Measurements from ENCODE around the gene MGAT4A. TPM values are rescaled to one million over a fixed set of nuclear protein-coding genes. Genes with fewer than 3 reads are reported as not detected.

Gene MGAT4A
- total RNA-seq, 1 donor from 2014 or later: 35.8 TPM

GRCh38 chr2:98739020-98739419, 8.1 kb upstream of the MGAT4A start:
- no peaks in the 10 kb centered on the region for H3K36me3 Mint-ChIP-seq (ENCODE audit: unreplicated experiment)
- no peak for DNase-seq
- no peak overlapping the region for H3K27ac Mint-ChIP-seq (ENCODE audit: unreplicated experiment)
- no peaks in the 10 kb centered on the region for H3K4me1 Mint-ChIP-seq (ENCODE audit: low read depth, unreplicated experiment)
- no peak overlapping the region for H3K4me3 Mint-ChIP-seq (ENCODE audit: unreplicated experiment)
- TF ChIP-seq CTCF (IDR thresholded peaks at IDR 0.05; ENCODE audit: partially characterized antibody, unreplicated experiment): no peak
- H3K9me3 Mint-ChIP-seq (ENCODE audit: unreplicated experiment): peaks cover 2% of the 10 kb centered on the region
- H3K27me3 Mint-ChIP-seq (ENCODE audit: unreplicated experiment): peaks cover 6% of the 10 kb centered on the region

- no peak overlapping the region for H3K4me3 Mint-ChIP-seq (ENCODE audit: unreplicated experiment)
- no peaks in the 10 kb centered on the region for H3K4me1 Mint-ChIP-seq (ENCODE audit: low read depth, unreplicated experiment)
- no peak for TF ChIP-seq CTCF (IDR thresholded peaks at IDR 0.05; ENCODE audit: partially characterized antibody, unreplicated experiment)
- no peak overlapping the region for H3K27ac Mint-ChIP-seq (ENCODE audit: unreplicated experiment)
- H3K36me3 Mint-ChIP-seq (ENCODE audit: unreplicated experiment): no peaks in the 10 kb centered on the region
- DNase-seq: no peak
- peaks cover 2% of the 10 kb centered on the region for H3K9me3 Mint-ChIP-seq (ENCODE audit: unreplicated experiment)
- H3K27me3 Mint-ChIP-seq (ENCODE audit: unreplicated experiment): peaks cover 6% of the 10 kb centered on the region
Observed at GRCh38 chr2:98738304-98738703, 7.4 kb upstream of the MGAT4A start.

GRCh38 chr2:98737848-98738247, 6.9 kb upstream of the MGAT4A start:
- Mint-ChIP-seq H3K4me3 (ENCODE audit: unreplicated experiment) (no peak overlapping the region), H3K36me3 (ENCODE audit: unreplicated experiment) (no peaks in the 10 kb centered on the region), H3K27me3 (ENCODE audit: unreplicated experiment) (peaks cover 6% of the 10 kb centered on the region), H3K4me1 (ENCODE audit: low read depth, unreplicated experiment) (no peaks in the 10 kb centered on the region), H3K27ac (ENCODE audit: unreplicated experiment) (no peak overlapping the region), H3K9me3 (ENCODE audit: unreplicated experiment) (peaks cover 2% of the 10 kb centered on the region)
- no peak for DNase-seq
- no peak for TF ChIP-seq CTCF (IDR thresholded peaks at IDR 0.05; ENCODE audit: partially characterized antibody, unreplicated experiment)

GRCh38 chr2:98736464-98736889, 5.5 kb upstream of the MGAT4A start:
- Mint-ChIP-seq H3K27ac (ENCODE audit: unreplicated experiment) (no peak overlapping the region), H3K27me3 (ENCODE audit: unreplicated experiment) (peaks cover 11% of the 10 kb centered on the region), H3K4me1 (ENCODE audit: low read depth, unreplicated experiment) (peaks cover 4% of the 10 kb centered on the region), H3K9me3 (ENCODE audit: unreplicated experiment) (no peaks in the 10 kb centered on the region), H3K4me3 (ENCODE audit: unreplicated experiment) (no peak overlapping the region), H3K36me3 (ENCODE audit: unreplicated experiment) (peaks cover 6% of the 10 kb centered on the region)
- no peak for TF ChIP-seq CTCF (IDR thresholded peaks at IDR 0.05; ENCODE audit: partially characterized antibody, unreplicated experiment)
- DNase-seq: no peak

GRCh38 chr2:98734823-98735260, 3.9 kb upstream of the MGAT4A start:
- Mint-ChIP-seq H3K4me1 (ENCODE audit: low read depth, unreplicated experiment) (peaks cover 4% of the 10 kb centered on the region), H3K27me3 (ENCODE audit: unreplicated experiment) (peaks cover 9% of the 10 kb centered on the region), H3K36me3 (ENCODE audit: unreplicated experiment) (peaks cover 6% of the 10 kb centered on the region), H3K27ac (ENCODE audit: unreplicated experiment) (no peak overlapping the region), H3K4me3 (ENCODE audit: unreplicated experiment) (no peak overlapping the region), H3K9me3 (ENCODE audit: unreplicated experiment) (peaks cover 3% of the 10 kb centered on the region)
- no peak for DNase-seq
- no peak for TF ChIP-seq CTCF (IDR thresholded peaks at IDR 0.05; ENCODE audit: partially characterized antibody, unreplicated experiment)

Measured in glutamatergic neuron (in vitro differentiated cells).